HepG2 (cell line): Measurements from ENCODE around the gene NUF2. TPM values are rescaled to one million over a fixed set of nuclear protein-coding genes. Genes with fewer than 3 reads are reported as not detected.

ENCODE experiments used
- ATAC-seq: fragments of 200-7000 bp; cut with Tn5 transposase; 3 replicates; pipeline ENCODE4 v1.9.1; 2020; ENCODE audit warnings: mild to moderate bottlenecking, moderate library complexity
- BruUV-seq: library from RNA; stranded (reverse); fragments of 400-500 nt; replicated peaks from 2 replicates; lab custom pipeline; 2021; lab: Mats Ljungman, UMichigan
- CTCF ChIA-PET: fragments of 300-600 bp; formaldehyde crosslinking; extraction: SDS; loops from one replicate; lab custom pipeline; 2021; ENCODE audit warnings: low total read pairs, inconsistent platforms, low intra/inter-chr PET ratio; lab: Yijun Ruan, JAX
- POLR2A ChIA-PET: fragments of 350-600 bp; sonication (Branson Sonifier 250); formaldehyde crosslinking; loops from one replicate; lab custom pipeline; 2020; ENCODE audit warnings: antibody characterized with exemption, inconsistent platforms; lab: Yijun Ruan, JAX
- DNase-seq: peaks from one replicate; pipeline ENCODE4 v3.0.0-alpha.2; 2015; ENCODE audit warnings: low spot score
- FAIRE-seq: peaks from 3 replicates; lab custom pipeline; 2011; peaks lifted over from hg19 to GRCh38; lab: Jason Lieb, UNC
- H2AFZ ChIP-seq: one replicate; pipeline ENCODE4 v1.6.1; 2011; ENCODE audit warnings: low read length, inconsistent platforms
- H3K27ac ChIP-seq: fragments of 300-600 bp; 3 replicates; pipeline ENCODE4 v1.8.0; 2011; ENCODE audit warnings: mixed run types, mild to moderate bottlenecking, mixed read lengths, low read length, inconsistent platforms; ENCODE audit not compliant: insufficient read depth; ENCODE audit errors: extremely low read length
- H3K27me3 ChIP-seq, 2 experiments: fragments of 200-600 bp in 1 of 2; 2 replicates in 1 of 2; 3 replicates in 1 of 2; pipeline versions ENCODE4 v1.6.0 to v1.8.0; 2011; ENCODE audit warnings: low read length in 2 of 2, mild to moderate bottlenecking in 2 of 2, moderate library complexity in 2 of 2, inconsistent platforms in 1 of 2; ENCODE audit not compliant: insufficient read depth in 2 of 2, control insufficient read depth in 1 of 2
- H3K36me3 ChIP-seq, 2 experiments: fragments of 200-600 bp in 1 of 2; replicated peaks in 1 of 2; 2 replicates in 1 of 2; 3 replicates in 1 of 2; pipeline versions ENCODE4 v1.5.1 to v1.8.0; 2011; ENCODE audit warnings: low read length in 2 of 2, inconsistent platforms in 1 of 2; ENCODE audit not compliant: insufficient read depth in 2 of 2, control insufficient read depth in 1 of 2
- H3K4me1 ChIP-seq: 2 replicates; pipeline ENCODE4 v1.5.1; 2012; ENCODE audit warnings: low read length, inconsistent platforms; ENCODE audit not compliant: insufficient read depth
- H3K4me2 ChIP-seq: 2 replicates; pipeline ENCODE4 v1.6.0; 2011; ENCODE audit warnings: low read depth, low read length, inconsistent platforms
- H3K4me3 ChIP-seq, 3 experiments: fragments of 200-600 bp in 1 of 3; sonication (generic), shearing (Covaris generic) in 1 of 3; replicated peaks in 1 of 3; 2 replicates each; pipeline ENCODE4 v1.5.1; 2011 to 2016; ENCODE audit warnings: low read length in 3 of 3, inconsistent platforms in 2 of 3, low read depth in 2 of 3, mild to moderate bottlenecking in 2 of 3, control low read depth in 1 of 3, mixed read lengths in 1 of 3; ENCODE audit not compliant: insufficient read depth in 1 of 3
- H3K79me2 ChIP-seq: one replicate; pipeline ENCODE4 v1.6.1; 2011; ENCODE audit warnings: low read length, inconsistent platforms; ENCODE audit not compliant: insufficient read depth
- H3K9ac ChIP-seq: 2 replicates; pipeline ENCODE4 v1.6.0; 2011; ENCODE audit warnings: mild to moderate bottlenecking, low read depth, low read length, inconsistent platforms; ENCODE audit not compliant: insufficient read depth
- H3K9me3 ChIP-seq: 2 replicates; pipeline ENCODE4 v1.5.1; 2012; ENCODE audit warnings: mild to moderate bottlenecking, low read length
- H4K20me1 ChIP-seq: 2 replicates; pipeline ENCODE4 v1.6.0; 2011; ENCODE audit warnings: inconsistent platforms, mild to moderate bottlenecking, low read length, moderate library complexity; ENCODE audit not compliant: insufficient read depth
- DZIP1 ChIP-seq: sonication (generic); formaldehyde crosslinking; IDR thresholded peaks from 2 replicates; pipeline ENCODE4 v1.5.0; 2020; ENCODE audit warnings: mild to moderate bottlenecking, missing genetic modification reagents
- PAF1 ChIP-seq: IDR thresholded peaks from 2 replicates; pipeline ENCODE4 v1.6.1; 2016; ENCODE audit warnings: missing genetic modification reagents, missing compliant biosample characterization
- PRDM10 ChIP-seq: sonication (generic); formaldehyde crosslinking; IDR thresholded peaks from 2 replicates; pipeline ENCODE4 v1.4.0; 2020; ENCODE audit warnings: low read depth, missing genetic modification reagents
- ZNF12 ChIP-seq: sonication (generic); formaldehyde crosslinking; IDR thresholded peaks from 2 replicates; pipeline ENCODE4 v1.5.0; 2020; ENCODE audit warnings: missing genetic modification reagents
- in situ Hi-C: cut with HindIII; loops from 2 replicates; pipeline ENCODE4 v1.10.0; 2017; ENCODE audit warnings: low pct_unique_long_range_greater_than_20kb; ENCODE audit not compliant: extremely low pct_ligation_motif_present
- intact Hi-C: fragments of 100-400 bp; cut with micrococcal nuclease; formaldehyde crosslinking; loops from one replicate; pipeline ENCODE4 v1.10.0; 2022; ENCODE audit not compliant: unreplicated experiment
- polyA plus RNA-seq, 8 experiments: library from polyadenylated mRNA; depleted of rRNA in 3 of 8; stranded (reverse) in 7 of 8; unstranded in 1 of 8; fragments of >200 nt; fragmentation: Illumina TruSeq in 4 of 8; extraction: Trizol in 4 of 8; gene quantifications; 2 replicates each; pipeline versions ENCODE4 v1.2.1 to v1.2.3, GENCODE V29; 2011 to 2016; ENCODE audit warnings: low read depth in 4 of 8, missing spikeins in 1 of 8, mixed read lengths in 1 of 8; ENCODE audit not compliant: insufficient read depth in 1 of 8
- total RNA-seq, 5 experiments: library from RNA; depleted of rRNA; stranded (reverse); fragments of >200 nt; fragmentation: Illumina TruSeq; extraction: Trizol; gene quantifications; 2 replicates each; pipeline ENCODE4 v1.2.3, GENCODE V29; 2016; ENCODE audit warnings: low read depth in 1 of 5

The NUF2 gene
- total and polyA plus RNA-seq, 2 of the 13 experiments (the other 11 are each of a cell fraction or from before 2014, with no cell fraction given): 26.0 to 39.4 TPM

- H3K4me2 ChIP-seq: no peak overlapping the region
- TF ChIP-seq DZIP1 (CRISPR knock-in tag): no peak
- TF ChIP-seq PRDM10 (CRISPR knock-in tag): no peak
- no peak for TF ChIP-seq ZNF12
- no peak for TF ChIP-seq PAF1 (CRISPR knock-in tag)
- H3K27ac ChIP-seq: no peak overlapping the region
- no TSS peak for BruUV-seq
- H3K27me3 ChIP-seq: no peaks in the 10 kb centered on the region
- in situ Hi-C loops (loop anchor here (25.0 kb wide), 1 partner anchor 1675 kb away; no protein-coding TSS in a partner anchor), intact Hi-C loops (no loop called here)
- no peaks in the 10 kb centered on the region for H4K20me1 ChIP-seq
- DNase-seq (no peak), ATAC-seq (no peak), FAIRE-seq (no peak)
- no peaks in the 10 kb centered on the region for H3K9me3 ChIP-seq
- ChIA-PET POLR2A (no interaction called here), CTCF (no interaction called here)
- no peak overlapping the region for H3K9ac ChIP-seq
- H2AFZ ChIP-seq: no peak overlapping the region
- no peak overlapping the region for H3K4me3 ChIP-seq
- no peaks in the 10 kb centered on the region for H3K4me1 ChIP-seq
- H3K36me3 ChIP-seq: no peaks in the 10 kb centered on the region
- no peaks in the 10 kb centered on the region for H3K79me2 ChIP-seq
Observed at GRCh38 chr1:163387146-163387545, 65.4 kb downstream of the NUF2 start.
